DOHH2 (cell line): ENCODE measurements around the gene DENND1A.

Source experiments
- CTCF ChIP-seq: fragments of 200-600 bp; sonication (generic); IDR thresholded peaks from one replicate; pipeline ENCODE4 v1.5.1; 2014; ENCODE audit warnings: antibody characterized with exemption, mild to moderate bottlenecking, low read depth, low read length; ENCODE audit not compliant: poor library complexity, severe bottlenecking
- EZH2phosphoT487 ChIP-seq: fragments of 200-600 bp; sonication (generic); IDR thresholded peaks from 2 replicates; pipeline ENCODE4 v1.6.1; 2017; ENCODE audit warnings: borderline replicate concordance, mild to moderate bottlenecking, antibody characterized with exemption, low read length, moderate library complexity, mixed read lengths

DNA sequence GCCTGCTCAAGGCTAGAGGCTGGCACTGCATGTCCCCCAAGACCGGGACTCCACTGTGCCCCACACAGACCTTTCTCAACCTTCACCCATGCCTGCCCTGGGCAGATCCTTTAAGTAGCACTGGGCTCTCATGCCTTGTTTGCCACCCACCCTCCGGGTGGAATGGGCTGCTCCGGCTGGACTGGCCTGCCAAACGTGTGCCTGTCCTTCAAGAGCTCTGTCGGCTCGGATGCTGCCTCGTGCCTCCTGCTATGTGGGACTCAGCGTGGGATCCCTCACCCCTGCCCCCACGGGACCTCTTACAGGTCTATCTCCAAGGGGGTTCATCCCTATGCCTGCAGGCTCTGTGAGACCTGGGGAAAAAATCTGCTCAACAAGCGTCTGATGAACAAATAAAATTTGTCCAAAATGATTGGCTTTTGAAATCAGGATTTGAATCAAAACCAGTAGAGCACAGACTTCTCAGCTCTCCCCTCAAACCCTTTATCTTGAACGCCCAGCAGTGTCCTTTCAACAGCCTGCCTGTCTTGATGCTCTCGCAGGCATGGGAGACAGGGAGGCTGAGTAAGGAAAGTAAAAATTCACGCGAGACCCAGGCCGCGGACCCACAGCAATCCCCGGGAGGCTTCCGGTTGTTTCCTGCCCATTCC is 517.6 kb downstream of the DENND1A start:
- no peak for TF ChIP-seq CTCF
- no peak for TF ChIP-seq EZH2phosphoT487
